HEK293 (cell line): ENCODE measurements around the gene TNNI3.
A peak's percentile ranks its signal among the peaks of the same experiment; 100 is the strongest.

Experiments used
- EGR2 ChIP-seq: fragments of 450-650 bp; formaldehyde crosslinking; IDR thresholded peaks from 2 replicates; pipeline ENCODE4 v1.5.1; 2016; ENCODE audit warnings: low read depth, missing biosample characterization, missing genetic modification characterization
- GLI2 ChIP-seq: fragments of 450-650 bp; formaldehyde crosslinking; IDR thresholded peaks from 2 replicates; pipeline ENCODE4; 2017; ENCODE audit warnings: missing biosample characterization, missing genetic modification characterization, low read depth, borderline replicate concordance
- GLI4 ChIP-seq: fragments of 450-650 bp; formaldehyde crosslinking; IDR thresholded peaks from 2 replicates; pipeline ENCODE4 v1.5.1; 2016; ENCODE audit warnings: missing biosample characterization, missing genetic modification characterization
- GLIS1 ChIP-seq: fragments of 450-650 bp; formaldehyde crosslinking; IDR thresholded peaks from 2 replicates; pipeline ENCODE4 v1.5.1; 2016; ENCODE audit warnings: missing biosample characterization, missing genetic modification characterization
- GLIS2 ChIP-seq: fragments of 450-650 bp; formaldehyde crosslinking; IDR thresholded peaks from 2 replicates; pipeline ENCODE4 v1.5.1; 2016; ENCODE audit warnings: missing biosample characterization, missing genetic modification characterization
- HOXA7 ChIP-seq: sonication (generic); formaldehyde crosslinking; IDR thresholded peaks from 2 replicates; pipeline ENCODE4 v1.8.1; 2022; ENCODE audit warnings: missing genetic modification reagents, borderline replicate concordance
- PRDM1 ChIP-seq: fragments of 450-650 bp; formaldehyde crosslinking; IDR thresholded peaks from 2 replicates; pipeline ENCODE4; 2016; ENCODE audit warnings: missing biosample characterization, missing genetic modification characterization
- SCRT2 ChIP-seq: fragments of 450-650 bp; formaldehyde crosslinking; IDR thresholded peaks from 2 replicates; pipeline ENCODE4 v1.5.1; 2016; ENCODE audit warnings: missing biosample characterization, missing genetic modification characterization
- SETDB1 ChIP-seq: IDR thresholded peaks from one replicate; pipeline ENCODE4 v1.6.1; 2017; ENCODE audit warnings: mild to moderate bottlenecking, low read length, moderate library complexity, mixed read lengths; ENCODE audit not compliant: insufficient read length
- SP2 ChIP-seq: fragments of 450-650 bp; formaldehyde crosslinking; IDR thresholded peaks from 2 replicates; pipeline ENCODE4 v1.5.1; 2016; ENCODE audit warnings: missing biosample characterization, missing genetic modification characterization
- SP3 ChIP-seq: fragments of 450-650 bp; formaldehyde crosslinking; IDR thresholded peaks from 2 replicates; pipeline ENCODE4 v1.5.1; 2016; ENCODE audit warnings: missing biosample characterization, missing genetic modification characterization
- ZFP69B ChIP-seq: fragments of 450-650 bp; formaldehyde crosslinking; IDR thresholded peaks from 2 replicates; pipeline ENCODE4 v1.5.1; 2016; ENCODE audit warnings: missing biosample characterization, missing genetic modification characterization
- ZNF10 ChIP-seq: fragments of 450-650 bp; formaldehyde crosslinking; IDR thresholded peaks from 2 replicates; pipeline ENCODE4 v1.5.1; 2017; ENCODE audit warnings: missing biosample characterization, missing genetic modification characterization
- ZNF157 ChIP-seq: fragments of 450-650 bp; formaldehyde crosslinking; IDR thresholded peaks from 2 replicates; pipeline ENCODE4 v1.5.1; 2016; ENCODE audit warnings: missing biosample characterization, missing genetic modification characterization
- ZNF214 ChIP-seq: fragments of 450-650 bp; formaldehyde crosslinking; IDR thresholded peaks from 2 replicates; pipeline ENCODE4 v1.5.1; 2017; ENCODE audit warnings: missing biosample characterization, mild to moderate bottlenecking, missing genetic modification characterization, borderline replicate concordance
- ZNF354C ChIP-seq: fragments of 450-650 bp; formaldehyde crosslinking; IDR thresholded peaks from 2 replicates; pipeline ENCODE4 v1.5.1; 2016; ENCODE audit warnings: missing biosample characterization, missing genetic modification characterization, low read depth, borderline replicate concordance
- ZNF501 ChIP-seq: fragments of 450-650 bp; formaldehyde crosslinking; IDR thresholded peaks from 2 replicates; pipeline ENCODE4 v1.5.1; 2016; ENCODE audit warnings: missing biosample characterization, missing genetic modification characterization
- ZNF664 ChIP-seq: fragments of 450-650 bp; formaldehyde crosslinking; IDR thresholded peaks from 2 replicates; pipeline ENCODE4 v1.5.1; 2016; ENCODE audit warnings: missing biosample characterization, missing genetic modification characterization
- TF ChIP-seq, protein P1 (sequence below): IDR thresholded peaks from 2 replicates; pipeline ENCODE4 v1.6.1; 2011; ENCODE audit warnings: mild to moderate bottlenecking, low read depth, low read length, borderline replicate concordance
- TF ChIP-seq, protein P2 (sequence below): fragments of 450-650 bp; formaldehyde crosslinking; IDR thresholded peaks from 2 replicates; pipeline ENCODE4 v1.5.1; 2016; ENCODE audit warnings: missing biosample characterization, missing genetic modification characterization
- TF ChIP-seq, protein P3 (sequence below): fragments of 450-650 bp; formaldehyde crosslinking; IDR thresholded peaks from 2 replicates; pipeline ENCODE4 v1.5.1; 2016; ENCODE audit warnings: missing biosample characterization, missing genetic modification characterization
- TF ChIP-seq, protein P4 (sequence below): fragments of 450-650 bp; formaldehyde crosslinking; IDR thresholded peaks from 2 replicates; pipeline ENCODE4 v1.5.1; 2016; ENCODE audit warnings: missing biosample characterization, missing genetic modification characterization, borderline replicate concordance
- TF ChIP-seq, protein P5 (sequence below): fragments of 450-650 bp; formaldehyde crosslinking; IDR thresholded peaks from 2 replicates; pipeline ENCODE4 v1.5.1; 2017; ENCODE audit warnings: missing biosample characterization, missing genetic modification characterization
- TF ChIP-seq, protein P6 (sequence below): fragments of 450-650 bp; formaldehyde crosslinking; IDR thresholded peaks from 2 replicates; pipeline ENCODE4 v1.5.1; 2016; ENCODE audit warnings: missing biosample characterization, missing genetic modification characterization
- TF ChIP-seq, protein P7 (sequence below): fragments of 450-650 bp; formaldehyde crosslinking; IDR thresholded peaks from 2 replicates; pipeline ENCODE4 v1.5.1; 2016; ENCODE audit warnings: missing biosample characterization, missing genetic modification characterization

Gene TNNI3

DNA sequence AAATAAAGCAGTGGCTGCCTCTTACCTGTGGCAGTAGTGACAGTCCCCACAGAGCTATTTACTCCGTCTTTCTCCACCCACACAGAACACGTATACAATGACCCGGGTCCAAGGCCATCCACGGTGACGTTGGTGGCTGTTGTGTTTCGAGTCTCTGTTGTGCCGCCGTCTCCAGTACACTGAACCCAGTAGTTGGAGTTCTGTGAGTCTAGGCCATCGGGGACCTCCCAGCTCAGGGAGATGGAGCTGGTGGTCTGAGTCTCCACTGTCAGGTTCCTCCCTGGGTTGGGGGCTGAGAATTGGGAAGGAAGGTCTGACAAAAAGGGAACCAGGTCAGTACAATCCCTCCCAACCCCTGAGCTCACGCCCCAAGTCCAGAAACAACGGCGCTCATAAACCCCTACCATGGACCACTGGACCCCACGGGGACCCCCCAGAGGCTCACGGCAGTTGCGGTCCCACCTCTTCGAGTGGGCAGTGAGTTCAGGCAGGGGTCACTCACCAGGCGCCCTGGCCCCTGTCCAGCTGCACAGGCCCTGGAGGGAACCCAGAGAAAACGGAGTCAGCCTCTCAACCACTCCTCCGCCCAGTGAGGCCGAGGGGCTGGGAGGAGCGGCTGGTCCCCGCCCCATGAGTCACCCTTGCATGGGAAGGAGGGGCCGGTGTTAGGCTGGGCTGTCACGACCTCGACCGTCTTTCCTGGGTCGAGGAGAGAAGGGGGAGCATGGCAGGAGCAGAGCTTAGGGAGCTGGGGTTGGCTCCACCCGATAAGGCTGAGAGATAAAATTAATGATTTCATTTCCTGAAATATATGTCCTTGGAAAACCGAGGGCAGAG lies 49.4 kb upstream of the TNNI3 start (continued):
- TF ChIP-seq, protein P1, sequence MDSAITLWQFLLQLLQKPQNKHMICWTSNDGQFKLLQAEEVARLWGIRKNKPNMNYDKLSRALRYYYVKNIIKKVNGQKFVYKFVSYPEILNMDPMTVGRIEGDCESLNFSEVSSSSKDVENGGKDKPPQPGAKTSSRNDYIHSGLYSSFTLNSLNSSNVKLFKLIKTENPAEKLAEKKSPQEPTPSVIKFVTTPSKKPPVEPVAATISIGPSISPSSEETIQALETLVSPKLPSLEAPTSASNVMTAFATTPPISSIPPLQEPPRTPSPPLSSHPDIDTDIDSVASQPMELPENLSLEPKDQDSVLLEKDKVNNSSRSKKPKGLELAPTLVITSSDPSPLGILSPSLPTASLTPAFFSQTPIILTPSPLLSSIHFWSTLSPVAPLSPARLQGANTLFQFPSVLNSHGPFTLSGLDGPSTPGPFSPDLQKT, result no peak
- TF ChIP-seq, protein P2, sequence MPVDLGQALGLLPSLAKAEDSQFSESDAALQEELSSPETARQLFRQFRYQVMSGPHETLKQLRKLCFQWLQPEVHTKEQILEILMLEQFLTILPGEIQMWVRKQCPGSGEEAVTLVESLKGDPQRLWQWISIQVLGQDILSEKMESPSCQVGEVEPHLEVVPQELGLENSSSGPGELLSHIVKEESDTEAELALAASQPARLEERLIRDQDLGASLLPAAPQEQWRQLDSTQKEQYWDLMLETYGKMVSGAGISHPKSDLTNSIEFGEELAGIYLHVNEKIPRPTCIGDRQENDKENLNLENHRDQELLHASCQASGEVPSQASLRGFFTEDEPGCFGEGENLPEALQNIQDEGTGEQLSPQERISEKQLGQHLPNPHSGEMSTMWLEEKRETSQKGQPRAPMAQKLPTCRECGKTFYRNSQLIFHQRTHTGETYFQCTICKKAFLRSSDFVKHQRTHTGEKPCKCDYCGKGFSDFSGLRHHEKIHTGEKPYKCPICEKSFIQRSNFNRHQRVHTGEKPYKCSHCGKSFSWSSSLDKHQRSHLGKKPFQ, result no peak
- TF ChIP-seq ZFP69B, result 0 out of 2 replicates have a peak, but pooled peaks have one; percentile 12
- TF ChIP-seq SP2 (tag by site-specific recombination), result peak; percentile 52
- no peak for TF ChIP-seq ZNF214 (tag by site-specific recombination)
- TF ChIP-seq GLIS2 (tag by site-specific recombination), result peak; percentile 66
- TF ChIP-seq ZNF354C (tag by site-specific recombination), result no peak
- TF ChIP-seq, protein P3, sequence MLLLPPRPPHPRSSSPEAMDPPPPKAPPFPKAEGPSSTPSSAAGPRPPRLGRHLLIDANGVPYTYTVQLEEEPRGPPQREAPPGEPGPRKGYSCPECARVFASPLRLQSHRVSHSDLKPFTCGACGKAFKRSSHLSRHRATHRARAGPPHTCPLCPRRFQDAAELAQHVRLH (tag by site-specific recombination), result no peak
- TF ChIP-seq ZNF157 (tag by site-specific recombination), result no peak
- peak; percentile 84 for TF ChIP-seq GLIS1 (tag by site-specific recombination)
- no peak for TF ChIP-seq ZNF10 (tag by site-specific recombination)
- TF ChIP-seq, protein P4, sequence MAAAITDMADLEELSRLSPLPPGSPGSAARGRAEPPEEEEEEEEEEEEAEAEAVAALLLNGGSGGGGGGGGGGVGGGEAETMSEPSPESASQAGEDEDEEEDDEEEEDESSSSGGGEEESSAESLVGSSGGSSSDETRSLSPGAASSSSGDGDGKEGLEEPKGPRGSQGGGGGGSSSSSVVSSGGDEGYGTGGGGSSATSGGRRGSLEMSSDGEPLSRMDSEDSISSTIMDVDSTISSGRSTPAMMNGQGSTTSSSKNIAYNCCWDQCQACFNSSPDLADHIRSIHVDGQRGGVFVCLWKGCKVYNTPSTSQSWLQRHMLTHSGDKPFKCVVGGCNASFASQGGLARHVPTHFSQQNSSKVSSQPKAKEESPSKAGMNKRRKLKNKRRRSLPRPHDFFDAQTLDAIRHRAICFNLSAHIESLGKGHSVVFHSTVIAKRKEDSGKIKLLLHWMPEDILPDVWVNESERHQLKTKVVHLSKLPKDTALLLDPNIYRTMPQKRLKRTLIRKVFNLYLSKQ (tag by site-specific recombination), result no peak
- TF ChIP-seq PRDM1 (tag by site-specific recombination), result no peak
- no peak for TF ChIP-seq SETDB1
- TF ChIP-seq, protein P5, sequence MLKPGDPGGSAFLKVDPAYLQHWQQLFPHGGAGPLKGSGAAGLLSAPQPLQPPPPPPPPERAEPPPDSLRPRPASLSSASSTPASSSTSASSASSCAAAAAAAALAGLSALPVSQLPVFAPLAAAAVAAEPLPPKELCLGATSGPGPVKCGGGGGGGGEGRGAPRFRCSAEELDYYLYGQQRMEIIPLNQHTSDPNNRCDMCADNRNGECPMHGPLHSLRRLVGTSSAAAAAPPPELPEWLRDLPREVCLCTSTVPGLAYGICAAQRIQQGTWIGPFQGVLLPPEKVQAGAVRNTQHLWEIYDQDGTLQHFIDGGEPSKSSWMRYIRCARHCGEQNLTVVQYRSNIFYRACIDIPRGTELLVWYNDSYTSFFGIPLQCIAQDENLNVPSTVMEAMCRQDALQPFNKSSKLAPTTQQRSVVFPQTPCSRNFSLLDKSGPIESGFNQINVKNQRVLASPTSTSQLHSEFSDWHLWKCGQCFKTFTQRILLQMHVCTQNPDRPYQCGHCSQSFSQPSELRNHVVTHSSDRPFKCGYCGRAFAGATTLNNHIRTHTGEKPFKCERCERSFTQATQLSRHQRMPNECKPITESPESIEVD (tag by site-specific recombination), result no peak
- TF ChIP-seq HOXA7 (CRISPR knock-in tag), result no peak
- TF ChIP-seq EGR2, result no peak
- TF ChIP-seq ZNF664 (tag by site-specific recombination), result no peak
- TF ChIP-seq, protein P6, sequence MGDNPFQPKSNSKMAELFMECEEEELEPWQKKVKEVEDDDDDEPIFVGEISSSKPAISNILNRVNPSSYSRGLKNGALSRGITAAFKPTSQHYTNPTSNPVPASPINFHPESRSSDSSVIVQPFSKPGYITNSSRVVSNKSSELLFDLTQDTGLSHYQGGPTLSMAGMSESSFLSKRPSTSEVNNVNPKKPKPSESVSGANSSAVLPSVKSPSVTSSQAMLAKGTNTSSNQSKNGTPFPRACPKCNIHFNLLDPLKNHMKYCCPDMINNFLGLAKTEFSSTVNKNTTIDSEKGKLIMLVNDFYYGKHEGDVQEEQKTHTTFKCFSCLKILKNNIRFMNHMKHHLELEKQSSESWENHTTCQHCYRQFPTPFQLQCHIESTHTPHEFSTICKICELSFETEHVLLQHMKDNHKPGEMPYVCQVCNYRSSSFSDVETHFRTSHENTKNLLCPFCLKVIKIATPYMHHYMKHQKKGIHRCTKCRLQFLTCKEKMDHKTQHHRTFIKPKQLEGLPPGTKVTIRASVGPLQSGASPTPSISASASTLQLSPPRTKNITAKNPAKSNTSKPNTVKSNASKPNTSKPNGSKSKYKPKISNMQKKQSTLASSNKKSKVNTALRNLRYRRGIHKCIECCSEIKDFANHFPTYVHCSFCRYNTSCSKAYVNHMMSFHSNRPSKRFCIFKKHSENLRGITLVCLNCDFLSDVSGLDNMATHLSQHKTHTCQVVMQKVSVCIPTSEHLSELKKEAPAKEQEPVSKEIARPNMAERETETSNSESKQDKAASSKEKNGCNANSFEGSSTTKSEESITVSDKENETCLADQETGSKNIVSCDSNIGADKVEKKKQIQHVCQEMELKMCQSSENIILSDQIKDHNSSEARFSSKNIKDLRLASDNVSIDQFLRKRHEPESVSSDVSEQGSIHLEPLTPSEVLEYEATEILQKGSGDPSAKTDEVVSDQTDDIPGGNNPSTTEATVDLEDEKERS (tag by site-specific recombination), result no peak
- TF ChIP-seq, protein P7, sequence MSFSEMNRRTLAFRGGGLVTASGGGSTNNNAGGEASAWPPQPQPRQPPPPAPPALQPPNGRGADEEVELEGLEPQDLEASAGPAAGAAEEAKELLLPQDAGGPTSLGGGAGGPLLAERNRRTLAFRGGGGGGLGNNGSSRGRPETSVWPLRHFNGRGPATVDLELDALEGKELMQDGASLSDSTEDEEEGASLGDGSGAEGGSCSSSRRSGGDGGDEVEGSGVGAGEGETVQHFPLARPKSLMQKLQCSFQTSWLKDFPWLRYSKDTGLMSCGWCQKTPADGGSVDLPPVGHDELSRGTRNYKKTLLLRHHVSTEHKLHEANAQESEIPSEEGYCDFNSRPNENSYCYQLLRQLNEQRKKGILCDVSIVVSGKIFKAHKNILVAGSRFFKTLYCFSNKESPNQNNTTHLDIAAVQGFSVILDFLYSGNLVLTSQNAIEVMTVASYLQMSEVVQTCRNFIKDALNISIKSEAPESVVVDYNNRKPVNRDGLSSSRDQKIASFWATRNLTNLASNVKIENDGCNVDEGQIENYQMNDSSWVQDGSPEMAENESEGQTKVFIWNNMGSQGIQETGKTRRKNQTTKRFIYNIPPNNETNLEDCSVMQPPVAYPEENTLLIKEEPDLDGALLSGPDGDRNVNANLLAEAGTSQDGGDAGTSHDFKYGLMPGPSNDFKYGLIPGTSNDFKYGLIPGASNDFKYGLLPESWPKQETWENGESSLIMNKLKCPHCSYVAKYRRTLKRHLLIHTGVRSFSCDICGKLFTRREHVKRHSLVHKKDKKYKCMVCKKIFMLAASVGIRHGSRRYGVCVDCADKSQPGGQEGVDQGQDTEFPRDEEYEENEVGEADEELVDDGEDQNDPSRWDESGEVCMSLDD (tag by site-specific recombination), result peak; percentile 64; the same call in 1 of the 2 replicates
- TF ChIP-seq GLI4, result no peak
- peak; percentile 49; the same call in 1 of the 2 replicates for TF ChIP-seq SCRT2 (tag by site-specific recombination)
- no peak for TF ChIP-seq ZNF501 (tag by site-specific recombination)
- TF ChIP-seq SP3 (tag by site-specific recombination), result peak; percentile 88
- TF ChIP-seq GLI2 (tag by site-specific recombination), result no peak
